Activated CD8-positive, alpha-beta memory T cell treated with anti-CD3 and anti-CD28 coated beads, Interleukin-2, amount 50 U/mL, for 1 hour (primary cell): ENCODE results near the gene F12.

Experiments used
- DNase-seq: peaks from one replicate; pipeline ENCODE4 v3.0.0-alpha.2; 2020; ENCODE audit errors: extremely low read depth

Gene F12

GRCh38 chr5:177355162-177355867 is 54.0 kb downstream of the F12 start:
- no peak for DNase-seq

- no peak for DNase-seq
Observed at GRCh38 chr5:177354711-177355110, 54.7 kb downstream of the F12 start.

GRCh38 chr5:177354256-177354655 is 55.1 kb downstream of the F12 start:
- no peak for DNase-seq

GRCh38 chr5:177353093-177353492 is 56.3 kb downstream of the F12 start:
- no peak for DNase-seq
